HG03469 (cell line): ENCODE results near the gene POLR2H.
"Not testable (repeated sequence)": the region's sequence is repeated elsewhere in the genome, so short reads cannot be mapped to it uniquely, and the experiment has no call there.

Experiments used
- ATAC-seq: cut with Tn5 transposase; IDR thresholded peaks from one replicate; pipeline ENCODE4 v1.9.1; 2021; ENCODE audit warnings: mild to moderate bottlenecking, moderate library complexity, moderate number of reproducible peaks; ENCODE audit not compliant: unreplicated experiment

The POLR2H gene

DNA sequence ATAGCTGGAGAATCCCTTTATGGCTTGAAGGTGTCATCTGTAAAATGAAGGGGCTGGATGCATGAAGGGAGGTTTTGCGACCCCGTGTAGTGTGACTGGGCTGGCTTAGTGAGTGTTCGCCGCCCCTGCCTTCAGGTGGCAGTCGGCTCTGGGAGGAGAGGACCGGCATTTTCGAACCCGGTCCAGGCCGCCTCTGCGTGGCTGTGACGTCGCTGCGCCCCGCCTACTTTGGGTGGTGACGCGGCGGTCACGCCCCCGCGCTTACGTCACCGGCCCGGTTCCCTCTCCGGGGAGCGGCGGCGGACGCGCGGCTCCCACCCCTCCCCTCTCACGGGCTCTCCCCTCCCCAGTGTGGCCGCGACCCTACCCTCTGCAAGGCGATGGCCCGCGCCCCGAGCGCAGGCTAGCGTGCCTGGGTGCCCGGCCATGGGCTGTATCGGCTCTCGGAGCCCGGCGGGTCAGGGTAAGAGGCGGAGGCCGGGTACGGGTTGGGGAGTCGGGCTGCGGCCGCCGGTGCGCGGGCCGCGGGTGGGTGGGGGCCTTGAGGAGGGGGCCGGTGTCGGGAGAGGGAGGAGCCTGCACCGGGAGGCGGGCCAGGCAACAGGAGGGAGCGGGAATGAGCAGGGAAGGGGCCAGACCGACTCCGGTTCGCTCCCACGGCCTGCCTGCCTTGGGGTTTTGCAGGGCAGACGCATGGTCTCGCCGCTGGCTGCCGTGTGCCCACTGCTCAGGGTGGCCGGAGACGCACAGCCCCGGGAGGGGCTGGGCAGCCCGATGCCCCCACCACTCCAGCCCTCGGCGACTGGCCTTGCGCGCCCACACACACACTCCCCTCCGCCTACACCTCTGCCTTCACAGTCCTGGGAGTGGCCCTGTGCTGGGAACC is 25.6 kb upstream of the POLR2H start:
- no peak for ATAC-seq

DNA sequence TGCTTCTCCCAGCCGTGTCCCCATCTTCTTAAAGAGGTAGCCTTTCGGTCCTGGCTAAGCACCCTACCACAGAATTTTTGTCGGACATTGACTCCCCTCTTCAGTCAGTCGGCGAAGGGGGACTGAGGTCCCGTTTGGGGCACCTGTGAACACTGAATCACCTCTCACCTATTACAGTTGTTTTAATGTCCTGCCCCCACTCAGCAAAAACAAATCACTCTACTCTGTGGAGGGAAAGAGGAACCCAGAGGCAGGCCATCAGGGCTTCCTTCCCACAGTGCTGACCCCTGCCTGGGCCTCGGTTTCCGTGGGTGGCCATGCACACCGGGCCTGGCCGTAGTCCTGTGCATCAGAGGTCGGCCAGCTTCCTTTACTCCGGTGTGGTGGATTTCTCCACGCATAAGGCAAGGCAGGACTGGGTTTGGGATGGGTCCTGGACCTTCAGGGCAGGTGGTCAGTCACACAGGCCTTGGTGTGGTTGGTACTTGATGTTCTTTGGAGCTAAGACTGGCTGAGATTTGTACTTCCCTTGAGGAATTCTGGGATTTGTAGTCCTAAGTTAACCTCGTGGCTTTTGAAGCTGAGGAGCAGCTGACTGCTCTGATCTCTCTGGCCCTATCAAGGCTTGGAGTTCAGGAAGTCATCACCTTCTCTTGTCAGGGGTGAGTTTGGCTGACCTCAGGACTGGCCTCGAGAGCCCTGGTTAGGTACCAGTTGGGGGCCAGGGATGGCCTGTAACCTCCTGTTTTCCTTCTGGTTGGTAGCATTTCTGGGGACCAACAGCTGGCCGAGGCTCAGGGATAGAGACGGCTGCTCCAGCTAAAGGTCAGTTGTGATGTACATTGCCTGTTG is 24.7 kb upstream of the POLR2H start:
- ATAC-seq = no peak

DNA sequence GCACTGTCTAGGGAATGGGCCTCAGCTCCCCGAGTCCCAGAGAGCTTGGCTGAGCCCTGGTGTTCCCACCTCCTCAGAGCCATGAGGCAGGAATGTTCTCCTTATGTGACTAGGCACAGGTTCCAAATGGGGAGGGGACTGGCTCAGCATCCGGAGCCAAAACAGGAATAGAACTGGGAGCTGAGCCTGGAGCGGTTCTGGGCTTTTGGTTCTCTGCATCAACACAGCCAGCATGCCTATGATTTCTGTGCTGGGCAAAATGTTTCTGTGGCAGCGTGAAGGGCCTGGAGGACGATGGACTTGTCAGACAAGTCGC is 24.2 kb upstream of the POLR2H start, which contains the start of gene FAM131A:
Gene FAM131A (plus strand): TSS at position 202 of the 316 bp plus-strand sequence. CDS start 31 bp downstream, at position 233.
- ATAC-seq = no peak

DNA sequence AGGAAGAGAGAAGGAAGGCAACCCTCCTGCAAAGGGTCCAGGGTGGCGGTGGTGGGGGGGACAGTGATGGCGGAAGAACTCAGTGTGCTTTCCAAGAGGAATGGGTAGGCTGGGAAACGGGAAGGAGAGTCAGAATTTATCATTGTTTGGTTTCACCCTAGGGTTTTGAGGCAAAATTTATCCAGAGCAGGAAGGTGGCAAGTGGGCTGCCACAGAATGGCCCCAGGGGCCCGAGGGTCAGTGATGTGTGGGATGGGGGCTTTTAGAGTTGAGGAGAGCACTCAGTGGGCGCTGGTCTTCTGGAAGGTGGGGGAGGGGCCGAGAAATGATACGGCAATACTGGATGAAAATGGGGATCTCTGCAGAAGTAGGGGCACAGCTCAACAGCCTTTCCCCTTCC is 23.5 kb upstream of the POLR2H start:
- ATAC-seq = no peak

- no peak for ATAC-seq
These were observed 23.0 kb upstream of the POLR2H start for GRCh38 chr3:184338511-184338945.

DNA sequence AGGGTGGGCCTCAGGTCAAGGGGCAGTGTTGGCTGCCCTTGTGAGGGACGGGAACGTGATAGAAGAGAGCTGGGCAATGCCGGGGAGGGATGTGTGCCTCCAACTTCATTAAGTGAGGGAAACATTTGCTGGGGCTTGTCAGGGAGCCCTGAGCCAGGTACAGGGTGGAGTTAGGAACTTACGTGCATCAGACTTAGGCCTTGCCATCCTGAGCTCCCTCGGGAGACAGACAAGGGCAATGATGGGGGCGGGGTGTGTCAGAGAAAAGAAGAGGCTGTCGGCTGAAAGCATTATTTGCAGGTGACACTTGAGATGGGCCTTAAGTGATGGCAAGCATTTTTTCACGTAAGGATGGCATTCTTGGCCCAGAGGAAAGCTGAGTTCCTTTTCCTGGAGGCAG is 22.5 kb upstream of the POLR2H start:
- no peak for ATAC-seq

- ATAC-seq = not testable (repeated sequence)
These were observed 21.9 kb upstream of the POLR2H start for GRCh38 chr3:184339451-184340135.

GRCh38 chr3:184341925-184342324 is 19.6 kb upstream of the POLR2H start:
- ATAC-seq = no peak

DNA sequence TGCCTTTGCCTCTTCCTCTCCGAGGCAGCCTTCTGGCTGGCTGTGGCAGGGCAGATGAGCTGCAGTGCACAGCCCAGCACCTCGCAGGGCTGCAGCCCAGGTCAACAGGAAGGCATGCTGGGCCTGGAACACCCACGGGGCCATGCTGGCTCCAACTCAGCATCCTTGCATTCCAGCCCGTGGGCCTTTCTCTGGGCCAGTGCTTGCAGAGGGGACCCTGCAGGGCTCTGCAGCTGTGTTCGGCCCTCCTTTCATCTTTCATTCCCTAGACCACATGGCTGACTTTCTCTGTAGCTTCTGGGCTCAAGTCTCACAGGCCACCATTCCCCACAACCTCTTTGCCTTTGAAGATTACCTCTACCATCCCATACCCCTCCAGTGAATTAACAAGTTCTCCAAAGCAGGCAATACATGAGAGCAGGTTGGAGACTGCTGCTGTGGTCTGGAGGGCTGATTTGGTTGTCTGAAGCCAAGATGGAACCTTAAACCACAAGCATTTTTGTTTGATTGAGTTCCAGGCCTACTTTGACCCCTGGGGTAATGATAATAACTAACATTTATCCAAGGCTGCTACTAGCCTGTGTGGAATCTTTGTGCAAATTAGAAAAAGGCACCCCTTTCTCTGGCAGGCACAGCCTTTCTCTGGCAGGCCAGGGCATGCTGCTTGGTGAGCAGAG is 18.2 kb upstream of the POLR2H start:
- no peak for ATAC-seq

DNA sequence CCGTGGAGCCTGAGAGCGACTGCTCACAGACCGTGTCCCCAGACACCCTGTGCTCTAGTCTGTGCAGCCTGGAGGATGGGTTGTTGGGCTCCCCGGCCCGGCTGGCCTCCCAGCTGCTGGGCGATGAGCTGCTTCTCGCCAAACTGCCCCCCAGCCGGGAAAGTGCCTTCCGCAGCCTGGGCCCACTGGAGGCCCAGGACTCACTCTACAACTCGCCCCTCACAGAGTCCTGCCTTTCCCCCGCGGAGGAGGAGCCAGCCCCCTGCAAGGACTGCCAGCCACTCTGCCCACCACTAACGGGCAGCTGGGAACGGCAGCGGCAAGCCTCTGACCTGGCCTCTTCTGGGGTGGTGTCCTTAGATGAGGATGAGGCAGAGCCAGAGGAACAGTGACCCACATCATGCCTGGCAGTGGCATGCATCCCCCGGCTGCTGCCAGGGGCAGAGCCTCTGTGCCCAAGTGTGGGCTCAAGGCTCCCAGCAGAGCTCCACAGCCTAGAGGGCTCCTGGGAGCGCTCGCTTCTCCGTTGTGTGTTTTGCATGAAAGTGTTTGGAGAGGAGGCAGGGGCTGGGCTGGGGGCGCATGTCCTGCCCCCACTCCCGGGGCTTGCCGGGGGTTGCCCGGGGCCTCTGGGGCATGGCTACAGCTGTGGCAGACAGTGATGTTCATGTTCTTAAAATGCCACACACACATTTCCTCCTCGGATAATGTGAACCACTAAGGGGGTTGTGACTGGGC is 16.8 kb upstream of the POLR2H start:
- ATAC-seq = no peak

GRCh38 chr3:184345317-184346144 is 16.0 kb upstream of the POLR2H start:
- no peak for ATAC-seq

DNA sequence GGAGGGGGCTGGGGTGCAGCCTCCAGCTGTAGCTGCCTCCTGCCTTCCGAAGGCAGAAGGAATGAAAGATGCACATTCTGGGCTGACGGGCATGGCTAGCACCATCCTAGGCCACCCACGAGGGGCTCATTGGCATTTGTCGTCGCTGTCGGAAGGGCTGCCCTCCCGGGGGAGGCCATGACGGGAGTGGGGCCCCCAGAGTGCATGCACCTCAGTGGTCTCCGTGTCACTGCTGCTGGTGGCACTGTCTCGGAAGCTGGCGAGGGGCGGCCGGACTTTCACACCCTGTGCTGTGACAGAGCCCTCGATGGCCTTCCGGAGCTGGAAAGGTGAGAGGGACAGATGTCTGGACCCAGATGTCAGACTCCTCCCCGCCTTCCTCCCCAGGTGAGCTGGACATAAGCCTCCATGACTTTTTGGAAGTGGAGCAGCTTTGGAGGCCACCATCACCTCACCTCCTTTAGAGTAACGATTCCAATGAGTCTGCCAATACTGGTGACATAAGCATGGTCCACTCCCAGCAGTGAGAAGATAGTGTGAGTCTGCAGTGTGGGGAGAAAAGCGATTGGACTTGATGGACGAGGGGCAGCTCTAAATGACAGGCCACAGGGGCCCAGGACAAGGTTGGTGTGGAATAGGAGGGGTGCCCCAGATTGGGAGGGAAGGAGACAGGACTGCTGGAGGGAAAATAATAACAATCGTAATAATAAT is 14.9 kb upstream of the POLR2H start:
- ATAC-seq = no peak

DNA sequence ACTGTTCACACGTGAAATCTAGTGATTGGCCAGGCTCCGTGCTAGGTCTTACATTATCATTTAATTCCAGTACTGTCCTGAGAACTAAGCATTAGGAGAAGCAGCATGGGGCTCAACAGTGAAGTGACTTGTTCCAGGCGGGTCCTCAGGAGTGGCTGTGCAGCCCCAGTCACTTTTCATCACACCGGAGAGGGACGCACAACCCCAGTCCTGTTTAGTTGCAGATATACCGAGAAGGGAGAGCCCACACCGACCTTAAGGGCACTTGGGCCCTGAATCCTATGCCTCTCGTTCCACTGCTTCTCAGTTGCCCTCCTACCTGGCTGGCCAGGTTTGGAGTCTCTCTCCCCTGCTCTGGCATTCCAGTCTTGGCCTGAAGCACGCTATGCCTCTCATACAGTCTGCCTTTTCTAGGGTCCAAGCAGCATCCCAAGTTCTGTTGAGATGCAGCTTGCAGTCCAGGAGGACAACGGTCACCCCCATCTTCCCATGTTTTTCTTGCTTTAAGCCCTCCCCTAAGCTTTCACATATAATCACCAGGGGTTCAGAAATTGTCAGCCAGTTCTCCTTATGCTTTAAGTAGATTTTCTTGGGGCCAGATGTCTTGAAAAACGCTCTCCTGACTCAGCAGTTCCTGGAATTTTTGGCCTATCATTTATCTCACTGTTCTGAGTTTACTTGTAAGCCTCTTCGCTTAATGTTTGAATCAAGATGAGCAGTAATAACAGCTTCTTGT is 14.0 kb upstream of the POLR2H start:
- ATAC-seq = no peak

- ATAC-seq = no peak
These were observed 13.5 kb upstream of the POLR2H start for GRCh38 chr3:184348057-184348382.

GRCh38 chr3:184349563-184350470 is 11.7 kb upstream of the POLR2H start:
- no peak for ATAC-seq

DNA sequence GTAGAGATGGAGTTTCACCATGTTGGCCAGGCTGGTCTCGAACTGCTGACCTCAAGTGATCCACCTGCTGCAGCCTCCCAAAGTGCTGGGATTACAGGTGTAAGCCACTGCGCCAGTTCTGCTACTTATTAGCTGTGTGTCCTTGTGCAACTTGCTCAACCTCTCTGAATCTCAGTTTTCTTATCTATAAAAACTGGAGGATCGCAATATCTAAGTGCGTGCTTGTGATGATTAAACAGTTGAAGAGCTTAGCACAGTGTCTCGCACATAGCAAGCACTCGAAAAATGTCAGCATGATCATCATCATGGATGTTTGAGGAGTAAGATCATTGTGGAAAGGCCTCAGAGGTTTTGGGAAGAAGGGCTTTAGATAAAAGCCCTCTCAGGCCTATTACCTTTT is 10.9 kb upstream of the POLR2H start:
- no peak for ATAC-seq
